GM21825 (cell line): ENCODE data around the gene SLC6A1.
"Not testable (repeated sequence)": the region's sequence is repeated elsewhere in the genome, so short reads cannot be mapped to it uniquely, and the experiment has no call there.

Source experiments
- ATAC-seq: cut with Tn5 transposase; IDR thresholded peaks from one replicate; pipeline ENCODE4 v1.9.1; 2021; ENCODE audit warnings: mild to moderate bottlenecking, moderate library complexity; ENCODE audit not compliant: unreplicated experiment

SLC6A1 gene

DNA sequence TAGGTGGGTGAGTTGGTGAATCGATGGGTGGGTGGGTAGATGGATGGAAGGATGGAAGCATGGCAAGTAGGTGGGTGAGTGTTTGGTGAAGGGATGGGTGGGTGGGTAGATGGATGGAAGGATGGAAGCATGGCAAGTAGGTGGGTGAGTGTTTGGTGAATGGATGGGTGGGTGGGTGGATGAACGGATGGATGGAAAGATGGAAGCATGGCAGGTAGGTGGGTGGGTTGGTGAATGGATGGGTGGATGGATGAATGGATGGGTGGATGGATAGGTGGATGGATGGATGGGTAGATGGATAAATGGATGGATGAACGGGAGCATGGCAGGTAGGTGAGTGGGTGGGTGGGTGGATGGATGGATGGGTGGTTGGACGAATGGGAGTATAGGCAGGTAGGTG lies 65.1 kb downstream of the SLC6A1 start:
- no peak for ATAC-seq

DNA sequence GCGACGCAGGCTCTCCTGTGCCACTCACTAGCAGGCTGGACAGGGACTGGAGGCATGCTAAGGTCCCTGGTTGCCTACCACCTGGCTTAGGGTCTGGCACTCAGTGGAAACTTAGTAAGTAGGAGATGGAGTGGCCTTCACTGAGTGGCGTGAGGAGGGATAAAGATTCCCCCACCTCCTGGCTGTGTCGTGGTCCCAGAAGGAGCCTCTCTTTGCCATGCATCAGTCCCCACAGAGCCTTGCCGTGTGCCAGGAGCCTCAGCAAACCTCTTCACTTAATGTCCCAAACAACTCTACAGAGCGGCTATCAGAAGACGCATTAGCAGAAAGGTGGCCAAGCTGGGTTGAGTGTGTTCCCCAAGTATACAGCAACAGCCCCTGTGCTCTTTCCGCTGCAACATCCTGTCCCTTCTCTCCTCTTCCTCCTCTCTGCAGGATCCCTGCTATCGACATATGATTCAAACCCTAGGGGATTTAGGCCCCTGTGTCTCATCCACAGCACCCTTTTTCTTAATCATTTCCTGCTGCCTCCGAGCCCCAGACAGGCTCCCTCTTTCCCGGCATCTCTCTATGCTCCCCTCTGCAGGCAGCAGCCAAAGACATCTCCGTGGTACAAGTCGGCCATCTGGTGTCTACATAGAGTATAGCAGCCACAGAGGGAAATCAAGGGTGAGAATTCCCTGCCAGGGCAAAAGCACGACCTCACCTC lies 66.7 kb downstream of the SLC6A1 start:
- ATAC-seq: no peak

DNA sequence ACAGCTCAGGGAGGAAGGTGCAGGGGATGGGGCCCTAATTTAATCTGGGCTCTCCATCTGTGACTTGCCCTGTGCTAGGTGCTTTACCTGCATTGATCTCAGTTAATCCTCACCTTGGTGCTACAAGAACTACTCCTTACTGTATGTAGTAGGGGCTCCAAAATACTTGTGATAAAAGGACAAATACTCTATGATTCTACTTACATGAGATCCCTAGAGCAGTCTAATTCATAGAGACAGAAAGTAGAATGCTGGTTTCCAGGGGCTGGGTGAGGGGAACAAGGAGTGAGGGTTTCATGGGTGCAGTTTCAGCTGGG lies 67.2 kb downstream of the SLC6A1 start:
- no peak for ATAC-seq

DNA sequence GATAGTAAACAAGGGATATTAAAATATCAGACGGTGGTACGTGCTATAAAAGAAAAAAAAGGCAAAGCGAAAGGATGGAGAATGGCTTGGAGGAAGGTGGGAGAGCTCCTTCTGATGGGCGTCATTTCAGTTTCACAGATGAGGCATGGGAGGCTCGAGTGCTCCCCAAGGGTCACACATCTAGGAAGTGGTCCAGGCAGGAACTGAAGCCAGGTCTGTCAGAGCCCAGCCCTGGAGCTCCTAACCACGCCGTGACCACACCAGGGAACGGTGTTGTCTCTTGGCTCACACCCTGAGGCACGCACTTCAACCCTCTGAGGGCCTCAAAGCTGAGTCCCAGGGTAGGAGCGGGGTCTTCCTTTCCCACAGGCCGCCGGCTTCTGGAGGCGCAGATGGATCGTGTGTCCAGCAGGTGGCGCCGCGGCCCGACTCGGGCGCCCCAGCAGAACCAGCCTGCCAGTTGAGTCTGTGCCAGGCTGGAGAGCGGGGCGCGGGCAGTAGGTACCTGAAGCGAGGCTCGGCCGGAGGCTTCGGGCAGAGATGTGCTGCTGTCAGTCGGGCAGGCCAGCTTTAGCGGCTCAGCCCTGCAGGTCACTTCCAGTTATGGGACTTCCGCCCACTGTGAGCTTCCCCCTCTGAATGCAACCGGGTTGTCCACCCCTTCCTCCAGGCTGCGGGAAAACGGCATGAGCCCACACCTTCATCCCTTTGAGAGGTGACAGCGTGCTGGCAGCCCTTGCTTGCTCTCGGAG lies 68.1 kb downstream of the SLC6A1 start:
- ATAC-seq: no peak

DNA sequence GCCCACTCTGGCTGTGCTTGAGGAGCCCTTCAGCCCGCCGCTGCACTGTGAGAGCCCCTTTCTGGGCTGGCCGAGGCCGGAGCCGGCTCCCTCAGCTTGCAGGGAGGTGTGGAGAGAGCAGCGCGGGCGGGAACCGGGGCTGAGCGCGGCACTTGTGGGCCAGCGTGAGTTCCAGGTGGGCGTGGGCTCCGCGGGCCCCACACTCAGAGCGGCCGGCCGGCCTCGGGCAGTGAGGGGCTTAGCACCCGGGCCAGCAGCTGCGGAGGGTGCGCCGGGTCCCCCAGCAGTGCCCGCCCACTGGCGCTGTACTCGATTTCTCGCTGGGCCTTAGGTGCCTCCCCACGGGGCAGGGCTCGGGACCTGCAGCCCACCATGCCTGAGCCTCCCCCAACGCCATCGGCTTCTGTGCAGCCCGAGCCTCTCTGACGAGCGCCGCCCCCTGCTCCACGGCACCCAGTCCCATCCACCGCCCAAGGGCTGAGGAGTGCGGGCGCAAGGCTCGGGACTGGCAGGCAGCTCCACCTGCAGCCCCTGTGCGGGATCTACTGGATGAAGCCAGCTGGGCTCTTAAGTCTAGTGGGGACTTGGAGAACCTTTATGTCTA lies 68.8 kb downstream of the SLC6A1 start:
- not testable (repeated sequence) for ATAC-seq

DNA sequence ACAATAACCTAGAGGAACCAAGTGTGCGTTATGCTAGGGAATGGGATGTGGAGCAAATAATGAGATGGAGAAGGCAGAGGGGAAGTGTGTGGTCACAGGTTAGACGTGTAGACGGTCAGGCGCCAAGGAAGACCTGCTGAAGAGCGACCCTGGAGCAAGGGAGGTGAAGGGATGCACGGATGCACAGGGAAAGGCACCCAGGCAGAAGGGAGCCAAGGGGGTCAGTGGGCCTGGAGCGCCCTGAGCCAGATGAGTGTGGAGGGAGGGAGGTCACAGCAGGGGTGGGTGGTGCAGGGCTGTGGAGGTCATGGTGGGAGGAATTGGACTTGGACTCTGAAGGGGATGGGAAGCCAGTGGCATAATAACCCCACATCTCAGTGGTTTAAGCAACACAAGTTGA lies 70.2 kb downstream of the SLC6A1 start:
- no peak for ATAC-seq

DNA sequence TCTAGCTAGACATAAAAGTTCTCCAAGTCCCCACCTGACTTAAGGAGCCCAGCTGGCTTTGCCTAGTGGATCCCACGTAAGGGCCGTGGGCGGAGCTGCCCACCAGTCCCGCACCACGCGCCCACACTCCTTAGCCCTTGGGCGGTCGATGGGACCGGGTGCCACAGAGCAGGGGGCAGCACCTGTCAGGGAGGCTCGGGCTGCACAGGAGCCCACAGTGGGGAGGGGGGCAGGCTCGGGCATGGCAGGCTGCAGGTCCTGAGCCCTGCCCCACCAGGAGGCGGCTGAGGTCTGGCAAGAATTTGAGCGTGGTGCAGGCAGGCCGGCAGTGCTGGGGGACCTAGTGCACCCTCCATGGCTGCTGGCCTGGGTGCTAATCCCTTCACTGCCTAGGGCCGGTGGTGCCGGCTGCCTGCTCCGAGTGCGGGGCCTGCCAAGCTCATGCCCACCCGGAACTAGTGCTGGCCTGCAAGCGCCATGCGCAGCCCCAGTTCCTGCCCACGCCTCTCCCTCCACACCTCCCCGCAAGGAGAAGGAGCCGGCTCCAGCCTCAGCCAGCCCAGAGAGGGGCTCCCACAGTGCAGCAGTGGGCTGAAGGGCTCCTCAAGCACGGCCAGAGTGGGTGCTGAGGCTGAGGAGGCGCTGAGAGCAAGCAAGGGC lies 78.7 kb downstream of the SLC6A1 start:
- ATAC-seq: no peak

DNA sequence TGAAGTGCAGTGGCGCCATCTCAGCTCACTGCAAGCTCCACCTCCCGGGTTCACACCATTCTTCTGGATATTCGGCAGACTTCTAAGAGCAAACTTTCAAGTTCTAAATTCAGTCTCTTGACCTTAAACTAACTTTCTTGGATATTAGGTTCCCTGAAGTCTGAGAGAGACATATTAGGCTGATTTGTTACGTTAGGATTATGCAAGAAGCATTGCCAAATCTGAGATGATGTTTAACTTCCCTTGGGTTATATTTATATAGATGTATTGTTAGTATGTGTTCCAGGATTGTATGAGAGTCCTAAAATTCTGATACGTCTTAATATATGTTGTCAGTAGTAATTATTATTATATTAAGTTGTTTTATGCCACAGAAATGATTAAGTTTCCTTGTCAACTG lies 80.1 kb downstream of the SLC6A1 start:
- no peak for ATAC-seq

DNA sequence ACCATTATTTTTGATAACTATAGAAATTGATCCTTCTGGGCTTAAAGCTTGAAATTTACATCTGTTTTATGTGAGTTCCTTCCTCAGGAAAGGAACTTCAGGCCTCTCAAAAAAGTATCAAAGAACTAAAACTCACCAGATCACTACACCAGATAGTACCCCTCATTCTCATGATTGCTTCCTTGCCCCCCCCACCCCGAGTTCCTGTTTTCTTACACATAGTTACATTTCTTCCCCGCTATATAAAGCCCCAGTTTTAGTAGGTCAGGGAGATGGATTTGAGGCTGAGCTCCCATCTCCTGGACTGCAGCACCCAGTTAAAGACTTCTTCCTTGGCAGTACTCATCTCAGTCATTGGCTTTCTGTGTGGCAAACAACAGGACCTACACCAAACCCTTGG lies 81.5 kb downstream of the SLC6A1 start:
- no peak for ATAC-seq

DNA sequence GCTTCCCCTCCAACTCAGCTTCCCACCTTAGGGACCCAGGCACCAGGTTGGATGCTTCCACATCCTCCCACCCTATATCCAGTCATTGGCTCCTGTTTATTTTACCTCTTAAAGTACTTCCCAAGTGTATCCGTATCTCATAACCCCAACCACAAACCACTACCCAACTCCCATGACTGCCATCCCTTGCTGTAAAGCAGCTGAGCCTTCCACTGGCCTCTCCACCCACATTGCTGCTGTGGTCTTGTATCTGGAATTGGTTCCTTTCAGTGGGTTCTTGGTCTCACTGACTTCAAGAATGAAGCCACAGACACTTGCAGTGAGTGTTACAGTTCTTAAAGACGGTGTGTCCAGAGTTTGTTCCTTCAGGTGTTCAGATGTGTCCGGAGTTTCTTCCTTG lies 81.9 kb downstream of the SLC6A1 start:
- no peak for ATAC-seq

DNA sequence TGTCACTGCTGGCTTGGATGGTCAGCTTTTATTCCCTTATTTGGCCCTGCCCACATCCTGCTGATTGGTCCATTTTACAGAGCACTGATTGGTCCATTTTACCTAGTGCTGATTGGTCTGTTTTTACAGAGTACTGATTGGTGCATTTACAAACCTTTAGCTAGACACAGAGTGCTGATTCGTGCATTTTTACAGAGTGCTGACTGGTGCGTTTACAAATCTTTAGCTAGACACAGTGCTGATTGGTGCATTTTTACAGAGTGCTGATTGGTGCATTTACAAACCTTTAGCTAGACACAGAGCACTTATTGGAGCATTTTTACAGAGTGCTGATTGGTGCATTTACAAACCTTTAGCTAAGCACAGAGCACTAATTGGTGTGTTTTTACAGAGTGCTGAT lies 82.6 kb downstream of the SLC6A1 start:
- not testable (repeated sequence) for ATAC-seq

DNA sequence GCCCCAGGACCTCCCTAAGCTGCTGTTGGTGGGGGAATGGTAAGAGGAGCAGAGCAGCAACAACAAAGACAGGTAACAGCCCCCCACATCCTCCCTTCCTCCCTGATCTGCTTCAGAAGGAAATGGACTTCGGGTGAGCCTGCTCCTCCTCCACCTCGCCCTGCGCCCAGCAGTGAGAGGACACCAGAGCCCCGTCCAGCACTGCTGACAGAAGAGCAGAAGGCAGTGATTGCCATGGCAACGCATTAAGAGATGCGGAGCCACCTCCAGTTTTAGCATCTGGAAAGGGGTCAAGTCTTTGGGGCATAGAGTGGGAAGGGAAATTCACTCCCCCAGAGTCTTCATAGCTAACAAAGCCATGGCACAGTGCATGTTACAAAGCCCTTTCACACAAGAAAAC lies 84.2 kb downstream of the SLC6A1 start:
- no peak for ATAC-seq

DNA sequence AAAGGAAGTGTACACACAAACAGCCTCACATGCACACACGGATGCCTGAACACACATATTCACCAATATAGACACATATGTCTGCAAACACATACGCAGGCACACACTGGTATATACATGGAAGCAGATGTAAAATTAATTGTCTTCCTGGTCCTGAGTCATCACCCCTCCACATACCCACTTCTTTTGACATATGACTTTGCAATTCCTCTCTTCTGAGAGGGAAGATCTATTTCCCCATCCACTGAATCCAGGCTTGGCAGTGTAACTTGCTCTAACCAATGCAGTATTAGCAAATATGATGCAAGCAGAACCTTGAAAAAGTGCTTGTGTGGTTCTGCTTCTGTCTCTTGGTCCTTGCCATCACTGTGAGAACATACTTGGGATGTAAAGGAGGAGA lies 84.9 kb downstream of the SLC6A1 start:
- no peak for ATAC-seq

DNA sequence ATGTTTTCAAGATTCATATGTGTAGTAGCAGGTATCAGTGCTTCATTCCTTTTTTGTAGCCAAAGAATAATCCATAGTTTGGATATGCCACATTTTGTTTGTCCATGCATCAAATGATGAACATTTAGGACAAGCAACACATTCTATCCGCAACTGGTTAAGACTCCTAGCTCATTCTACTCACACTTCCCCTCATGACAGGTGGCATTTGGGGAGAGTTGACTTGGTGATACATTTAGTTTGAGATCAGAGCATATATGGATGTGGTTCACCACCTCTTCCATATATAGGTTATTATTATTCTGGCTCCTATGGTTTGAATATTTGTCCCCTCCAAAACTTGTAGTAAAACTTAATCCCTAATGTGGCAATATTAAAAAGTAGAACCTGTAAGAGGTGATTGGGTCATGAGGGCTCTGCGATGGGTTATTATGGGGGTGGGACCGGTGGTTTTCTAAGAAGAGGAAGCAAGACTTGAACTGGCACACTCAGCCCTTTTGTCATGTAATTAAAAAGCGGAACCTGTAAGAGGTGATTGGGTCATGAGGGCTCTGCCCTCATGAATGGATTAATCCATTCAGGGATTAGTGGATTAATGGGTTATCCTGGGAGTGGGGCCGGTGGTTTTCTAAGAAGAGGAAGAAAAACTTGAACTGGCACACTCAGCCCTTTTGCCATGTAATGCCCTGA lies 86.4 kb downstream of the SLC6A1 start:
- ATAC-seq: no peak

DNA sequence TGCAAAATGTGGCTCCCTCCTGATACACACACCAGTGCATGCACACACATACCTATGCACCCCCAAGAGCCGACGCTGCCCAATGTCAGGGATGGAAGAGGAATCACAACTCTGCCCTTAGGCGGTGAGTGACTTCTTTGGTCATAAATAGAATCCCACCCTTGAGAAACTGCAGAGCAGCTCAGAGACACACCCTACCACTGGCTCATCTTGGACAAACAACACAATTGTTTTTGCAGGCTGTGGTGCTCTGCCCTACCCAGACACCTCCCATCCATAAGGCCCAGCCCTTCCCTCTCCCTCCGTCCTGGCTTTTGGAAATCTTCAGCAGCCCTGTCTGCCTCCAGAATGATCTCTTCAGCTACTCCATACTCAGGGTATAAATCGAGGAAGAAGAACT lies 87.9 kb downstream of the SLC6A1 start:
- ATAC-seq: no peak

DNA sequence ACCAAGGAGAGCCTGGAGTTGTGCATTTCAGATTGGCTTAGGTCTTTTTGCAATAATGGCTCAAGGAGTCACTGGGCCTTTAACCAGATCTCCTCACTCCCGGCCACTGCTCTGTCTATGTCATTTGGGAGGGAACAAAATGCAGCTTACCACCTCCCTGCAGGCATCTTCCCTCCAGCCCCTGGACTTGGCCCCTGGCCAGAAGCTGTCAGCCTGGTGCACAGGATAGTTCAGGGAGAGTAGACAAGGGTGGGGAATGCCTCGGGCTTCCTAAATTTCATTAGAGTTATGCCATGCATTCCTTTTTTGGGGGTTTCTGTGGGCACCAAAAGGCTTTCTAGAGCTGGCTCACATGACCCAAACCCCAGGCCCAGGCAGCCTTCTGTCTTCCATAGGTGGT lies 91.5 kb downstream of the SLC6A1 start:
- no peak for ATAC-seq

DNA sequence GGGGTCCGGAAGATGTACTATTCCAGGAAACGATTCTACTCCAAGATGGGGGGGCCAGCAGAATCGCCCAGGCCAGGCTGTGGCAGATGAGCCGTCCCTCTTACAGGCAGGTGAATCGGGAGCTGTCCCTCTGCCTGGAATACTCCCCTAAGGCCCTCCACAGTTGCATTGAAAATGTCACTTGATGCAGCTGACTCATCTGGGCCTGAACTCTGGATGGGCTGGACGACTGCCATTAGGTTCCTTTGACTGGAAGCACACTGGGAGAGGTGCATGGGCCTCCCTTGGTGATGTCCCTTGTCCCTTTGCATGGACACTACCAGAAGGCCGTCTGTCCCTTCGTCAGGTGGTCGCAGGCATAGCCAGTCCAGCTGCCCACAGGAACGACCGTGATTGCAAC lies 92.1 kb downstream of the SLC6A1 start:
- no peak for ATAC-seq

DNA sequence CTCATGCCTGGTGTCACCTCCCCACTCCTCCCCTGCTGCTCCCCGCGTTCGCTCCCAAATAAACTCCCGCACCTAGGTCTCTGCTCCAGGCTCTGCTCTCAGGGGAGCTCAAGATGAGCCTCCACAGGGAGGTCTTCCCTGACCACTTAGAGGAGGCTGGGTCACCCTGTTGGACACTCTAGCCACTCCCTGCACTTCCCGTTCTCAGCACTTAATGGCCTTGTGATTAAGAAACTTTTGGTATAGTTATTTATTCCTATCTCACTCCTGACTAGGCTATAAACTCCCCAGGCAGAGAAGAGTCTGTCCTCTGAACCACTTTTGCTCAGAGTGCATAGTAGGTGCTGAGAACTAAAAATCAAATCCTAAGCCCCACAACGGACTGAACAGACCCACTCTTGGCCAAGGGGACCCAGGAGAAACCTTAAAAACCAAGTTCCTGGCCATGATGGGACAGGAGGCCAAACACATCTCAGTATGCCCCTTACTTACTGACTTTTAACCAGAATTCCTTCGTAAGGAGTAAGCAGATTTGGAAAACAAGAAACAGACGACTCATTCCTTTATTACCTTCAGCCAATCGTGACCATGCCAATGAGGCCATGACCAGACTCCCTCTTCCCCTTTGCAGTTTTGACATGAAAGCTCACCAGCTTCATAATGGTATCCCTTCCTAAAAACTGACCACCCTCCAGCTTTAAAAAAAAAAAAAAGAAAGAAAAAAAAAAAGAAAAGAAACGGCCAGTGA lies 92.7 kb downstream of the SLC6A1 start:
- no peak for ATAC-seq

DNA sequence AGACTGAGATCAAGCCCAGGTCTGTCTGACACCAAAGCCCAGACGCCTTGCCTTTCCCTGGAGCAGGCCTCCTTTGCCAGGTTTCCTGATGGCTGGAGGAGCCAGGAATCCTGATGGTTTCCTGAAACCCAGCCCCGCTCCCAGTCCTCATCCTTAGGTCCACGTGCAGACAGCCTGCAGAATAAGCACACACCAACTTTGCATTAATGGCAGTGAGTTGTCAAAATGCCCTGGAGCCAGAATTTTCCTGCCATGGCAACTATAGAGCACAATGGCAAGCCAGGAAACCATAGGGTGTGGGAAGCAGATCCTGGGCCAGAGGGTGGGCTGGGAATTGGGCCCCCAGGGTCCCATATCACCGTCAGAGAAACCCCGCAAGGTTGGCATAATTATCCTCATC lies 94.3 kb downstream of the SLC6A1 start:
- ATAC-seq: no peak

DNA sequence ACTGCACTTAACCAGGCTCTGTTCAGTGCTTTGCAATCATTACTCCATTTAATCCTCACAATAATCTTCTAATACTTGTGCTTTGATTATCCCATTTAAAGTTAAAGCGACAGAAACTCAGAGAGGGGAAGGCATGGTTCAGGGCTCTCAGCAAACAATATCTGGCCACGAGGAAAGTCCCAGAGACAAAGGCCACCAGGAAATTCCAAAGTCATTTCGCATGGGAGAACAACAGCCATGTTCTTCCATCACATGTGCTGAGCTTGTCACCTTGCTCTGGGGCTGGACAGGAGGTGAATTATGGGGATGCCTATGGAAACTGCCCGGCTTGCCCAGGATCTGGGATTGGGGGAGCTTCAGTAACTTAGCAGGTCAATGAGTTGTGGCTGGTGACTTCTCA lies 95.5 kb downstream of the SLC6A1 start:
- ATAC-seq: no peak

DNA sequence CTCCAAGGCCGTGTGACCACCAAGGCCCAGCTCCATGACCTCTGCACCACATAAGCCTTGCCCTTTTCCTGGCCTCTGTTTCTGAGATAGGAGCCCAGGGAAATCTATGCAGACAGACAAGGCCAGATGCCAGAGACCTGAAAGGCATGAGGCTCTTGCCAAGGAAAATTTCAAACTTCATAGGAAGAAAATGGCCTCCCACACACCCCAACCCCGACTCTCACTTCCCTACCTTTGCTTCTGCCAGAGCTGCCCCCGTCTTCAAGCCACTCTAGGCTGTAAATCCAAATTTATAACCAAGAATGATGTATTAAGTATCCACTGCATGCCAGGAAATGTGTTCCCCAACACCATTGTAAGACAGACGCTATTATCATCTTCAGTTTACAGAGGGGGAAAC lies 96.3 kb downstream of the SLC6A1 start:
- no peak for ATAC-seq
